Measurements from ENCODE around the gene CCDC80.

CCDC80 gene

GRCh38 chr3:112632596-112632995 is 8.3 kb downstream of the CCDC80 start:
- DNase-seq: no peak

GRCh38 chr3:112631257-112631656 is 9.7 kb downstream of the CCDC80 start:
- no peak for DNase-seq

GRCh38 chr3:112629425-112629824 is 11.5 kb downstream of the CCDC80 start:
- DNase-seq: no peak

- no peak for DNase-seq
Observed at GRCh38 chr3:112627919-112628466, 12.9 kb downstream of the CCDC80 start.

GRCh38 chr3:112627419-112627818 is 13.5 kb downstream of the CCDC80 start:
- no peak for DNase-seq

GRCh38 chr3:112623717-112624116 is 17.2 kb downstream of the CCDC80 start:
- DNase-seq: no peak

- no peak for DNase-seq
Observed at GRCh38 chr3:112623213-112623612, 17.7 kb downstream of the CCDC80 start.

GRCh38 chr3:112619295-112619694 is 21.6 kb downstream of the CCDC80 start:
- no peak for DNase-seq

GRCh38 chr3:112617285-112617684 is 23.7 kb downstream of the CCDC80 start:
- no peak for DNase-seq

GRCh38 chr3:112615989-112616731 is 24.8 kb downstream of the CCDC80 start:
- no peak for DNase-seq

- DNase-seq: no peak
Observed at GRCh38 chr3:112611752-112612515, 29.0 kb downstream of the CCDC80 start.

GRCh38 chr3:112610121-112610520 is 30.8 kb downstream of the CCDC80 start:
- no peak for DNase-seq

- no peak for DNase-seq
Observed at GRCh38 chr3:112607863-112608262, 33.1 kb downstream of the CCDC80 start.

- DNase-seq: no peak
Observed at GRCh38 chr3:112606098-112606497, 34.8 kb downstream of the CCDC80 start.

- DNase-seq: no peak
Observed at GRCh38 chr3:112605285-112605684, 35.7 kb downstream of the CCDC80 start.

GRCh38 chr3:112604536-112604935 is 36.4 kb downstream of the CCDC80 start:
- no peak for DNase-seq

- DNase-seq: no peak
Observed at GRCh38 chr3:112602217-112602838, 38.6 kb downstream of the CCDC80 start.

GRCh38 chr3:112598731-112599130 is 42.2 kb downstream of the CCDC80 start:
- DNase-seq: no peak

- no peak for DNase-seq
Observed at GRCh38 chr3:112597945-112598344, 43.0 kb downstream of the CCDC80 start.

- no peak for DNase-seq
Observed at GRCh38 chr3:112594856-112595255, 46.1 kb downstream of the CCDC80 start.

GRCh38 chr3:112593258-112593657 is 47.7 kb downstream of the CCDC80 start:
- no peak for DNase-seq

GRCh38 chr3:112587336-112587735 is 53.6 kb downstream of the CCDC80 start:
- no peak for DNase-seq

- DNase-seq: no peak
Observed at GRCh38 chr3:112585782-112586181, 55.2 kb downstream of the CCDC80 start.

- DNase-seq: no peak
Observed at GRCh38 chr3:112583105-112583504, 57.8 kb downstream of the CCDC80 start.

Data from NCI-H526 (cell line).